GM21717 (cell line): ENCODE results near the gene MTMR6.

ENCODE experiments used
- ATAC-seq: cut with Tn5 transposase; IDR thresholded peaks from one replicate; pipeline ENCODE4 v1.9.1; 2021; ENCODE audit warnings: mild to moderate bottlenecking, moderate library complexity; ENCODE audit not compliant: unreplicated experiment

Gene MTMR6

GRCh38 chr13:25224151-25224550 is 63.1 kb downstream of the MTMR6 start:
- no peak for ATAC-seq

GRCh38 chr13:25222740-25223139 is 64.5 kb downstream of the MTMR6 start:
- ATAC-seq: no peak

GRCh38 chr13:25218019-25218418 is 69.3 kb downstream of the MTMR6 start:
- no peak for ATAC-seq

- ATAC-seq: no peak
Observed at GRCh38 chr13:25217023-25217885, 70.0 kb downstream of the MTMR6 start.

- no peak for ATAC-seq
Observed at GRCh38 chr13:25215253-25215575, 72.1 kb downstream of the MTMR6 start.

GRCh38 chr13:25214491-25215252 is 72.6 kb downstream of the MTMR6 start:
- no peak for ATAC-seq

GRCh38 chr13:25213715-25214114 is 73.6 kb downstream of the MTMR6 start:
- no peak for ATAC-seq

- no peak for ATAC-seq
Observed at GRCh38 chr13:25210842-25211569, 76.3 kb downstream of the MTMR6 start.

GRCh38 chr13:25207291-25207810 is 79.9 kb downstream of the MTMR6 start:
- no peak for ATAC-seq

GRCh38 chr13:25204863-25205262 is 82.4 kb downstream of the MTMR6 start:
- ATAC-seq: no peak

- no peak for ATAC-seq
Observed at GRCh38 chr13:25203127-25203740, 84.1 kb downstream of the MTMR6 start.

GRCh38 chr13:25200783-25201182 is 86.5 kb downstream of the MTMR6 start:
- no peak for ATAC-seq

GRCh38 chr13:25198647-25199046 is 88.6 kb downstream of the MTMR6 start:
- ATAC-seq: no peak

- no peak for ATAC-seq
Observed at GRCh38 chr13:25196971-25197370, 90.3 kb downstream of the MTMR6 start.
